T-helper 2 cell treated with Interferon-gamma antibody and Interleukin-4, amounts not matched to agents 5 μg/mL and 100 μg/mL, for 36 hours (primary cell): ENCODE results near the gene MRAS.

Experiments
- DNase-seq: peaks from one replicate; pipeline ENCODE4 v3.0.0; 2021; ENCODE audit warnings: low spot score
- H3K27ac Mint-ChIP-seq: one replicate; pipeline ENCODE4 v1.8.0; 2021; ENCODE audit warnings: mild to moderate bottlenecking, mixed read lengths
- H3K27me3 Mint-ChIP-seq: one replicate; pipeline ENCODE4 v1.8.0; 2021; ENCODE audit warnings: low read depth, mixed read lengths
- H3K36me3 Mint-ChIP-seq: one replicate; pipeline ENCODE4 v1.8.0; 2021; ENCODE audit warnings: low read depth, mixed read lengths
- H3K4me1 Mint-ChIP-seq: one replicate; pipeline ENCODE4 v1.8.0; 2021; ENCODE audit warnings: low read depth, mixed read lengths
- H3K4me3 Mint-ChIP-seq: one replicate; pipeline ENCODE4 v1.8.0; 2022; ENCODE audit warnings: mild to moderate bottlenecking, moderate library complexity, mixed read lengths
- H3K9me3 Mint-ChIP-seq: one replicate; pipeline ENCODE4 v1.8.0; 2021; ENCODE audit warnings: mixed read lengths

MRAS gene

DNA sequence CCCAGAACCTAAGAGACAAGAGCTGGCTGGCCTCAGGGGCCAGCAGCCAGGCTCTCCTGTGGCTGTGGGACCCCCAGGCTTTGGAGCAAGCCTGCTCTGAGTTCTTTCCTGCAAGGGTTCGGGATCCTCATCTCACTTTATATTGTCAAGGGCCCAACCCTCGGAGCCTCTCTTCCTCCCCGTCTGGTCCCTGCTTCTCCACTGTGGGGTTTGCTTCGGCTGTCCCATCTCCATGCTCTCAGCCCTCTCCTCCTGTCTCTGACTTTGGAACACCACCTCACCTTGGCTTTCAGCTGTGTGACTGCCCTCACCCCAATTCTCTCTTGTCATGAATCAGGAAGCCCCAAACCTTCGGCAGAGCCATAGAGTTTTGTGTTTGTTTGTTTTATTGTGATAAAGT lies 30.0 kb downstream of the MRAS start:
- Mint-ChIP-seq H3K9me3 (no peaks in the 10 kb centered on the region), H3K4me1 (no peaks in the 10 kb centered on the region), H3K27ac (no peak overlapping the region), H3K27me3 (peaks cover 10% of the 10 kb centered on the region), H3K4me3 (no peak overlapping the region), H3K36me3 (no peaks in the 10 kb centered on the region)
- DNase-seq: no peak

DNA sequence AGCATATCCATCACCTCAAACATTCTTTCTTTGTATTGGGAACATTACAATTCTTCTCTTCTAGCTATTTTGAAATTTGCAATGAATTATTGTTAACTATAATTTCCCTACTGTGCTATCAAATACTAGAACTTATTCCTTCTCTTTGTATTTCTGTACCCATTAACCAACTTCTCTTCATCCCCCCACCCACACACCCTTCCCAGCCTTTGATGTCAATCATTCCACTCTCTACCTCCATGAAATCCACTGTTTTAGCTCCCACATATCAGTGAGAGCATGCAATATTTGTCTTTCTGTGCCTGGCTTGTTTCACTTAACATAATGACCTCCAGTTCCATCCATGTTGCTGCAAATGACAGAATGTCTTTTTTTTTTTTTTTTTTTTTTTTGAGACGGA lies 30.6 kb downstream of the MRAS start:
- DNase-seq: no peak
- Mint-ChIP-seq H3K27me3 (peaks cover 10% of the 10 kb centered on the region), H3K4me3 (no peak overlapping the region), H3K4me1 (no peaks in the 10 kb centered on the region), H3K36me3 (no peaks in the 10 kb centered on the region), H3K27ac (no peak overlapping the region), H3K9me3 (no peaks in the 10 kb centered on the region)

DNA sequence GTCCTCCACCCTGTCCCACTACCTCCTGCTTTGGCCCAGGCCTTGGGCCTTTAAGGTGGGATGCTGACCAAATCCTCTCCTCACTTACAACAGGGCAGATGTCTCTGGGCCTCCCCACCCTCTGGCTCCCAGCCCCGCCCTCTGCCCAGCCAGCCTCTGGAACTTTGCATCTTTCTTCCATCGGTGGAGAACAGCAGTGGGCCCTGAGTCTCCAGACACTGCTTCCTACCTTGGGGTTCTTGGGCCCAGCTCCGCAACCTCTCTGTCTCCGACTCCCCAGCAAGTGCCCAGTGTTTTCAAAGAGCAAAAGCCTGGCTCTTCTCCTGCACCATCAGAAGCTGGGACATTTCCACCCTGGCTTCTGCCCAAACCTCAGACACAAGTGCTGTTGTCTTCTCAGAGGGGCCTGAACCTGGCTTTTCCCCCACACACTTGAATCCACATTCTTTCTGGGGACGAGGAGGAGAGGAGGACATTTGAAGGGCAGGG lies 33.1 kb downstream of the MRAS start:
- no peak overlapping the region for H3K4me3 Mint-ChIP-seq
- no peaks in the 10 kb centered on the region for H3K9me3 Mint-ChIP-seq
- DNase-seq: no peak
- no peak overlapping the region for H3K27ac Mint-ChIP-seq
- no peaks in the 10 kb centered on the region for H3K4me1 Mint-ChIP-seq
- peaks cover 8% of the 10 kb centered on the region for H3K27me3 Mint-ChIP-seq
- no peaks in the 10 kb centered on the region for H3K36me3 Mint-ChIP-seq

DNA sequence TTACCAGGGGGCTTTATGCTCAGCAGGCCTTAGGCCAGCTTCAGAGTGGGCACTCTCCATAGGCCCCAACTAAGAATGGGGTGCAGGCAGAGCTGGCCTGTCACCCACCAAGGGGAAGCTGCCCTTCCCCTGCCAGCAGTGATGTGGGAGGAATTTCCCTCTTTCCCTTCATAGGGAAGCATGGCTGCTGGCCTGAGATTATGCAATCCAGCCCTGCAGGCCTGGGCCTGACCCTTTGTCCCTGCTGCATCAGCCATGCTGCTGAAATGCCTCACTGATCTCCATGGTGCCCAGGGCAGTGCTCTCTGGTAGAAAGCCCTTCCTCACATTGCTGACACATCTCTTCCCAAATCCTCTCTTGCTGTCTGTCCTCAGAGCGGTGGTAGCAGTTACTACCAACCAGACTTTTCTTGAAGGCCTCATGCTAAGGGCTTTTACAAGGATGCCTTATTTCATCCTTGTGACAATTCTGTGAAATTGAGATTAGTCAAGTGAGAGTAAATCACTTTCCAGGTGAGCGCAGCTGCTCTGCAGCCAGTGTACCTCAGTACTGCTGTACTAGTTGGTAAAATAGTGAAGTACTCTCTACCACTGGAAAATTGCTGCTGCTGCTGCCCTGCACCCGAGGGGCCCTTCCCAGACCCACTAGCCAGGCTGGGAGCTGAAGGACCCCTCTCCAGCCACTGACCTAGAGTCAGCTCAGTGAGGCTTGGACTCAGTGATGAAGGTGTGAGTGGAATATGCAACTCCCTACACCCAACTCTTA lies 33.8 kb downstream of the MRAS start:
- Mint-ChIP-seq H3K4me1 (no peaks in the 10 kb centered on the region), H3K27me3 (peaks cover 8% of the 10 kb centered on the region), H3K27ac (no peak overlapping the region), H3K4me3 (no peak overlapping the region), H3K9me3 (no peaks in the 10 kb centered on the region), H3K36me3 (no peaks in the 10 kb centered on the region)
- DNase-seq: no peak

DNA sequence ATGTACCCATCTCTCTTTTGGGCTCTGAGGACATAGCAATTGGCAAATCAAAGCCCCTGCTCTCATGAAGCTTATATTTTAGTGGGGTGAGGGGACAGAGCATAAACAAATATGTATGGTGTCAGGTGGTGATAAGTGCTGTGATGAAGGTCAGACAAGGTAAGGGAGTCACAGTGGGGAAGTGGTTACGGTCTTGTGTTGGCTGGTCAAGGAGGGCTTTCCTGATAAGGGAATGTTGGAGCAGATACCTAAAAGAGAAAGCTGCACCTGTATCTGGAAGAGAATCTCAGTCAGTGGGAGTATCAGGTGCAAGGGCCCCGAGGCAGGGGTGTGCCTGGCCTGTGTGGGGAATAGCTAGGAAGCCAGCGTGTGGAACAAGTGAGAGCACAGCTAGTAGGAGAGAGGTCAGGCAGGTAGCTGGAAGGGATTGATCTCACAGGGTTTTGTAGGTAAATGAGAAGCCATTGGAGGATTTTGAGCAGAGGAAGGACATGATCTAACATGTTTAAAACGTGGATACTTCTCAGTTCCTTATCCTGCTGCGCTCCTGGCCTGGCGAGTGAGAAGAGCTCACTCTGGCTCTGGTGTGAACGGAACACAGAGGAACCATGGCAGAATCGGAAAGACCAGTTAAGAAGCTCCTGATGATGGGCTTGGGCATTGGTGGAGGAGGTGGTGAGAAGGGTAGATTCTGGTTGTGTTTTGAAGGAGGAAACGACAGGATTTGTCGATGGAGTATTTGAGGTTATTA lies 35.5 kb downstream of the MRAS start:
- no peak for DNase-seq
- H3K27ac Mint-ChIP-seq: no peak overlapping the region
- no peaks in the 10 kb centered on the region for H3K36me3 Mint-ChIP-seq
- peaks cover 5% of the 10 kb centered on the region for H3K27me3 Mint-ChIP-seq
- no peaks in the 10 kb centered on the region for H3K9me3 Mint-ChIP-seq
- no peaks in the 10 kb centered on the region for H3K4me1 Mint-ChIP-seq
- no peak overlapping the region for H3K4me3 Mint-ChIP-seq

DNA sequence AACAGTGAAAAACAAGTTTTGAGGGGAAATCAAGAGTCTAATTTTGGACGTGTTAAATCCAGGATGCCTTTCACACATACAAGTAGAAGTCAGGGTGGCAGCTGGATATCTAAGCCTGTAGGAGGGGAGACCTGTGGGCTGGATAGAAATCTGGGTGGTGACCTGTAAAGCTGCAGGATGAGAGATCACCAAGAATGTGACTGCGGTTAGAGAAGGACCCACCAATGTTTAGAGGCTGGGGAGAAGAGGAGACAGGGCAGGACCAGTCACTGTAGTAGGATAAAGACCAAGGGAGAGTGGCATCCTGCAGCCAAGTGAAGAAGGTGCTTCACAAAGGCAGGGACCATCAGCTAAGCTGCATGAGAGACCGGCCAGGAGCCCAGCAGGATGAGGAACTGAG lies 36.2 kb downstream of the MRAS start:
- no peak for DNase-seq
- Mint-ChIP-seq H3K4me3 (no peak overlapping the region), H3K27me3 (peaks cover 2% of the 10 kb centered on the region), H3K27ac (no peak overlapping the region), H3K36me3 (no peaks in the 10 kb centered on the region), H3K4me1 (no peaks in the 10 kb centered on the region), H3K9me3 (no peaks in the 10 kb centered on the region)

DNA sequence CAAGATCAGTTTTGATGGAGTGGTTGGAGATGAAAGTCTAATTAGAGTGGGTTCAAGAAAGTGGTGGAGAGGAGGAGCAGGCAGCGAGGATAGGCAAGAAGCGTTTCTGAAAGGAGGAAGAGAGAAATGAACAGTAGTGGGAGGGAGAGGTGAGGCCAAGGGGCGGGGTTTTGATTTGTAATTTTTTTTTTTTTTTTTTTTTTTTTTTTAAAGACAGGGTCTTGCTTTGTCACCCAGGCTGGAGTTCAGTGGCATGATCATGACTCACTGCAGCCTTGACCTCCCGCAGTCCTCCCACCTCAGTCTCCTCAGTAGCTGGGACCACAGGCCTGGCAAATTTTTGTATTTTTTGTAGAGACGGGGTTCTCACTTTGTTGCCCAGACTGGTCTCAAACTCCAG lies 36.6 kb downstream of the MRAS start:
- no peaks in the 10 kb centered on the region for H3K36me3 Mint-ChIP-seq
- no peaks in the 10 kb centered on the region for H3K27me3 Mint-ChIP-seq
- no peaks in the 10 kb centered on the region for H3K9me3 Mint-ChIP-seq
- DNase-seq: no peak
- H3K4me3 Mint-ChIP-seq: no peak overlapping the region
- no peak overlapping the region for H3K27ac Mint-ChIP-seq
- no peaks in the 10 kb centered on the region for H3K4me1 Mint-ChIP-seq

DNA sequence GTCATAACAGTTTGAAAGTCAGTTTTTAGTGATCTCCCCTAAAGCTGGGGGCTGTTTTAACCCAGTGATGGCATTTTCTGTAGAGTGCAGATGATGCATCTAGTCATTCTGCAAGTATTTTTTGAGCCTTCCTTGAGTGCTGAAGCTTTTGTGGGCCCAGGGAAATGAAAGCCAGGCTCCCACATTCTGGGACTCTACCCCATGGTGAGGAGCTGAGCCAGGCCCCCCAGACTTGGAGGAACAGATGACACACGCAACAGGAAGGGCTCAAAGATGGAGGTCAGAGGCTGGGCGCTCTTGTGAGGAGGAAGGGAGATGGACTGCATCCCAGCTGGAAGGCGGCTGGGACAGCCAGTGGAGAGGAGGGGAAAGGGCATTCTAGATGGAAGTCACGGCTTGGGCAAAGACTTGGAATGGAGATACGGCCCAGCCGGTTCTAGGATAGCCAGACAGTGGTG lies 40.8 kb downstream of the MRAS start:
- H3K27me3 Mint-ChIP-seq: peaks cover 2% of the 10 kb centered on the region
- H3K4me3 Mint-ChIP-seq: no peak overlapping the region
- H3K27ac Mint-ChIP-seq: no peak overlapping the region

DNA sequence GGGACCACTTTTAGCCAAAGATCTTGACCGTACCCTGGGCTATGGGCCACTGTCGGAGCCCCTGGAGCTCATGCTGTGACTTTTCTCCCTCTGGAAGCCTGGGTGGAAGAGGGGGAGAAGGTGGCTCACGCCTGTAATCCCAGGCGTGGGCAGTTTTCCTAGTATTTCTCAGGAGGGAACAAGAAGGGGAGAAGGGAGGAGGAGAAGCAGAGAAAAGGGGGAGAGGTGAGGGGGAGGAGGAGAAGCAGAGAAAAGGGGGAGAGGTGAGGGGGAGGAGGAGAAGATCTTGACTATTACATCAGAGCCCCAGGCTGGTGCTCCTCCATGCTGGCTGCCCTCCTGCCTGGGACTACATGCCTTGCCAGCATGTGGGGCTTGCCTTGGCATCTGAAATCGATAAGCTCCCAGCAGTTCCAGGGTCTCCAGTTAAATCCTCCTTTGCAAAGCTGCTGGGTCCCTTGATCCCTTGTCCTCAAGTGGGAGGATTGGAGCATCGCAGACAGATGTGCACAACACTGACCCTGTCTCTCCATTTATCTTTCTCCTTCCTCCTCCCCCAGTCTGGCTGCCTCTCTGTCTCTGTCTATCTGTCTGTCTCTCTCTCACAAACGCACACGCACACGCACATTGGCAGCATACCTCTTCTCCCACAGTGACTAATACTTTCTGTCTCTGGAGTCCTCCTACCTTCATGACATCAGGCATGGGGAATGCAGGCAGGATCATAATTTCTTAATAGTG lies 41.6 kb downstream of the MRAS start:
- no peaks in the 10 kb centered on the region for H3K4me1 Mint-ChIP-seq
- peaks cover 2% of the 10 kb centered on the region for H3K27me3 Mint-ChIP-seq
- H3K27ac Mint-ChIP-seq: no peak overlapping the region
- no peaks in the 10 kb centered on the region for H3K9me3 Mint-ChIP-seq
- no peaks in the 10 kb centered on the region for H3K36me3 Mint-ChIP-seq
- no peak for DNase-seq
- H3K4me3 Mint-ChIP-seq: no peak overlapping the region

More for the DNA sequence above, 40.8 kb downstream of the MRAS start:
- no peak for DNase-seq
- Mint-ChIP-seq H3K4me1 (no peaks in the 10 kb centered on the region), H3K36me3 (no peaks in the 10 kb centered on the region), H3K9me3 (no peaks in the 10 kb centered on the region)

DNA sequence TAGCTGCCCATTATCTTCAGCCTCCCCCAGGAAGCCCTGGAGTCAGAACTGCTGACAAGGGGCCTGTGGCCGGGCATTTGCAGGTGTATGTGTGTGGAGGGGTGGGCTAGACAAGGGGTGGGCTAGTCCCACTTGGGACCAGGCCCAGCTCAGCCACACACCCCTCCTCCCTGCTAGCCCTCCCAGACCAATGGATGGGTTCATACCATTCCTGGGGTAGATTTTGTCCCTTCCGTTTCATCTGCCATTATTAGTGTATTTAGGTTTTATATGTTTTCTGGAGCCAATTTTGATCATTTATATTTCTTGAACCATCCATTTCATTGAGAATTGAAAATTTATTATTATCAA lies 42.2 kb downstream of the MRAS start:
- Mint-ChIP-seq H3K27ac (no peak overlapping the region), H3K9me3 (no peaks in the 10 kb centered on the region), H3K4me1 (no peaks in the 10 kb centered on the region), H3K27me3 (peaks cover 2% of the 10 kb centered on the region), H3K36me3 (no peaks in the 10 kb centered on the region), H3K4me3 (no peak overlapping the region)
- DNase-seq: no peak

DNA sequence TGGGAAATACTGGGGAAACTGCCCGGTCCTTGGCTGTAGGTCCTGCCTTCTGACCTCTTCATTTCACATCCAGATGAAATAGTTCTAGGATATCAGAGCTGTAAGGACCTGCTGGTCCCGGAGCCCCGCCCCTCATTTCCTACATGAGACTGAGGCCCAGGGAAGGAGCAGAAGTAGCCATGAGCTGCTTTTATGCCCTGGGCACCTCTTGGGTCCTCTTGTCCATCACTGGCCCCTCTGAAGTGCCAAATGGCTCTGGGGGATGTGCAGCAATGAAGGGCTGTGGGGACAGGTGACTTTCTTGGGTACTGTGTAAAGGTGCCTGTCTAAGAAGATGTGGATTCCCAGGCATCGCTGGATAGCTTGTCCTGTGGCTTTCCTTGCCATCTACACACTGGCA lies 45.8 kb downstream of the MRAS start:
- no peaks in the 10 kb centered on the region for H3K9me3 Mint-ChIP-seq
- H3K4me1 Mint-ChIP-seq: no peaks in the 10 kb centered on the region
- no peak for DNase-seq
- H3K27me3 Mint-ChIP-seq: peaks cover 2% of the 10 kb centered on the region
- H3K27ac Mint-ChIP-seq: no peak overlapping the region
- H3K4me3 Mint-ChIP-seq: no peak overlapping the region
- H3K36me3 Mint-ChIP-seq: no peaks in the 10 kb centered on the region

DNA sequence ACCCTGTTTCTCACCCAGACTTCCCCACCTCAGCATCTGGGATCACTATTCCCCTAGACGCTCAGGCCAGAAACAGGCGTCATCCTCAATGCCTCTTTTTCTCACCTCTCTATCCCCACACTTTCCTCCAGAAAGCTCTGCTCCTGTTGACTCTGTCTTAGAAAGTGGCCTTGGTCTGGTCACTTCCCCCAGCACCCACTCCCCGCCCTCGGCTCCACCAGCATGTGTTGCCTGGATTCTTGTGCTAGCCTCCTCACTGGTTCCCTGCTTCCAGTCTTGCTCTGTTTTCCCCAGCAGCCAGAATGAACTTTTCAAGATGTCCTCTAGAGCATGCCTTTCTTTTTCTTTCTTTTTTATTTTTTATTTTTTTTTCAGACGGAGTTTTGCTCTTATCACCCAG lies 46.3 kb downstream of the MRAS start:
- H3K4me1 Mint-ChIP-seq: no peaks in the 10 kb centered on the region
- H3K27ac Mint-ChIP-seq: no peak overlapping the region
- peaks cover 2% of the 10 kb centered on the region for H3K27me3 Mint-ChIP-seq
- no peak overlapping the region for H3K4me3 Mint-ChIP-seq
- no peaks in the 10 kb centered on the region for H3K9me3 Mint-ChIP-seq
- H3K36me3 Mint-ChIP-seq: no peaks in the 10 kb centered on the region
- no peak for DNase-seq

DNA sequence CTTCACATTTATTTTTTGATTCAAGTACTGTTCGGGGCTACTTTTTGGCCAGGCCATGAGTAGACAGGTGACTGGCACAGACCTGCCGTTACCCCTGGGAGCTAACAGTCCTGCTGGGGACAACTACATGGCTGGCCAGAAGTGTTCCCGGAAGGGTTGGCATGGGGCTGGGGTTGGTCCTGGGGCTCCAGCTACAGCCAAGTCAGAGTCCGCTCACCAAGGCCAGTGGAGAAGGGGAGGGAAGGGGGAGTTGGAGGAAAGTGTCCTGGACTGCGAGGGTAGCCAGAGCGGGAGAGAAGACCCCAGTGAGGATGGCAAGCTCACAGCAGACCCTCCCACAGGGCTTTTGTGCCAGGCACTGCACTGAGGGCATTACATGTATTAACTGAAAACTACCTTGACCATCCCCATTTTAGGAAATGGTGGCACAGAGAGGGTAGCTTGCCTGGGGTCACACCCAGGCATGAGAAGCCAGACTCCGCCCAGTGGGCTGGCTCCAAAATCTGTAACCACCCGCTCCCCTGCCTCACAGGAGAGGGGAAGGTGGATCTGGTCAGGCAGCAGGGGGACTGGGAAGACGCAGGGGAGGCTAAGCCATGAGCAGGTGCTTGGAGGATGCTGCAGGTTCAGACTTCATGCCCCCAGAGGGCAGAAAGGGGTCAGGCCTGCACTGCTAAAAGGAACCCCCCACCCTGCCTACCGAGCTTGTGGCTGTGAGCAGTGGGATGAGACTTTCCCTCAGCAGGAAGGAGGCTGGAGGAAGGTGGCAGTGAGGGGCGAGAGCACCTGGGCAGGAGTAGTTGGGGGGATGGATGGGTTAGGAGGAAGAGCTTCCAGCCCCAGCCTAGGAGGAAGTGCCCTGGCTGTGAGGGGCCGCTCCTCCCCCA lies 47.7 kb downstream of the MRAS start:
- no peak for DNase-seq
- no peak overlapping the region for H3K4me3 Mint-ChIP-seq
- H3K36me3 Mint-ChIP-seq: no peaks in the 10 kb centered on the region
- H3K9me3 Mint-ChIP-seq: no peaks in the 10 kb centered on the region
- no peaks in the 10 kb centered on the region for H3K4me1 Mint-ChIP-seq
- H3K27me3 Mint-ChIP-seq: peaks cover 2% of the 10 kb centered on the region
- H3K27ac Mint-ChIP-seq: no peak overlapping the region
